GM12878 (cell line): ENCODE data around the gene NPR2.

Experiments
- ATF2 ChIP-seq: IDR thresholded peaks from 2 replicates; pipeline ENCODE4 v1.6.1; 2012; ENCODE audit warnings: low read length, inconsistent platforms
- CTCF ChIP-seq, 3 experiments: IDR thresholded peaks in 2 of 3; conservative IDR thresholded peaks in 1 of 3; 2 replicates each; pipeline ENCODE4 v1.5.1; 2011; ENCODE audit warnings: low read depth in 3 of 3, low read length in 3 of 3, mild to moderate bottlenecking in 3 of 3, control low read depth in 2 of 3, moderate library complexity in 2 of 3, inconsistent platforms in 1 of 3, mixed read lengths in 1 of 3; ENCODE audit not compliant: control insufficient read depth in 2 of 3, insufficient read depth in 1 of 3; ENCODE audit errors: extremely low read depth in 1 of 3
- FOXM1 ChIP-seq: IDR thresholded peaks from 2 replicates; pipeline ENCODE4 v1.6.1; 2012; ENCODE audit warnings: low read depth, mild to moderate bottlenecking, inconsistent platforms, low read length, moderate library complexity
- HCFC1 ChIP-seq: fragments of 150-350 bp; IDR thresholded peaks from 2 replicates; pipeline ENCODE4 v1.6.1; 2014; ENCODE audit warnings: low read length
- POLR2A ChIP-seq: IDR thresholded peaks from 2 replicates; pipeline ENCODE4 v1.6.1; 2011; ENCODE audit warnings: low read depth, mild to moderate bottlenecking, low read length
- POLR2AphosphoS5 ChIP-seq: IDR thresholded peaks from 2 replicates; pipeline ENCODE4 v1.6.1; 2011; ENCODE audit warnings: mild to moderate bottlenecking, low read length, inconsistent platforms
- RCOR1 ChIP-seq: conservative IDR thresholded peaks from 2 replicates; pipeline ENCODE4 v1.6.1; 2012; ENCODE audit warnings: low read depth, low read length, improper control_type of control experiment
- SREBF2 ChIP-seq: IDR thresholded peaks from 2 replicates; pipeline ENCODE4 v1.6.1; 2012; ENCODE audit warnings: mild to moderate bottlenecking, low read length
- SRF ChIP-seq, 2 experiments: IDR thresholded peaks; 2 replicates each; pipeline ENCODE4 v1.6.1; 2011; ENCODE audit warnings: low read depth in 2 of 2, low read length in 2 of 2, mild to moderate bottlenecking in 1 of 2, moderate library complexity in 1 of 2
- TF ChIP-seq, protein P1 (sequence below): fragments of 450-650 bp; IDR thresholded peaks from 2 replicates; pipeline ENCODE4 v1.6.1; 2016; ENCODE audit warnings: mild to moderate bottlenecking, moderate library complexity, borderline replicate concordance

DNA sequence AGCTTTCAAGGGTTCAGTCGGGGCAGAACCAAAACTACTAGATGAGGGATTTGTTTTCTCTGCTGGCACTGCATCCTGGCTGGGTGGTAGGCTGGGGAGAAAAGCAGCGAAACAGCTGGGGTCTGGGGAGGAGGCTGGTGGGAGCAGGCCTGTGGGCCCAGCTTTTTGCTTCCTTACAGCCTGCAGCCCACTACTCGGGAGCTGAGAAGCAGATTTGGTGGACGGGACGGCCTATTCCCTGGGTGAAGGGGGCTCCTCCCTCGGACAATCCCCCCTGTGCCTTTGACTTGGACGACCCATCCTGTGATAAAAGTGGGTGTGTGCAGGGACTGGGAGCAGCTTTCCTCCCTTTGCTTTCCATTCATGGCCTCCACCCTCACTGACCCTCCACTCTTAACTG, 9.1 kb downstream of the NPR2 start:
- TF ChIP-seq SREBF2 (no peak), HCFC1 (no peak), SRF (IDR thresholded peaks at IDR 0.05; ENCODE audit: low read depth in 2 of 2, low read length in 2 of 2) (no peak), CTCF (IDR thresholded peaks at IDR 0.05 in 2 of 3, conservative IDR thresholded peaks at IDR 0.05 in 1 of 3; ENCODE audit: control insufficient read depth in 2 of 3, extremely low read depth in 1 of 3, insufficient read depth in 1 of 3, low read depth in 3 of 3, low read length in 3 of 3) (no peak), POLR2A (no peak), FOXM1 (no peak), POLR2AphosphoS5 (no peak), ATF2 (no peak), RCOR1 (no peak)
- TF ChIP-seq, protein P1, sequence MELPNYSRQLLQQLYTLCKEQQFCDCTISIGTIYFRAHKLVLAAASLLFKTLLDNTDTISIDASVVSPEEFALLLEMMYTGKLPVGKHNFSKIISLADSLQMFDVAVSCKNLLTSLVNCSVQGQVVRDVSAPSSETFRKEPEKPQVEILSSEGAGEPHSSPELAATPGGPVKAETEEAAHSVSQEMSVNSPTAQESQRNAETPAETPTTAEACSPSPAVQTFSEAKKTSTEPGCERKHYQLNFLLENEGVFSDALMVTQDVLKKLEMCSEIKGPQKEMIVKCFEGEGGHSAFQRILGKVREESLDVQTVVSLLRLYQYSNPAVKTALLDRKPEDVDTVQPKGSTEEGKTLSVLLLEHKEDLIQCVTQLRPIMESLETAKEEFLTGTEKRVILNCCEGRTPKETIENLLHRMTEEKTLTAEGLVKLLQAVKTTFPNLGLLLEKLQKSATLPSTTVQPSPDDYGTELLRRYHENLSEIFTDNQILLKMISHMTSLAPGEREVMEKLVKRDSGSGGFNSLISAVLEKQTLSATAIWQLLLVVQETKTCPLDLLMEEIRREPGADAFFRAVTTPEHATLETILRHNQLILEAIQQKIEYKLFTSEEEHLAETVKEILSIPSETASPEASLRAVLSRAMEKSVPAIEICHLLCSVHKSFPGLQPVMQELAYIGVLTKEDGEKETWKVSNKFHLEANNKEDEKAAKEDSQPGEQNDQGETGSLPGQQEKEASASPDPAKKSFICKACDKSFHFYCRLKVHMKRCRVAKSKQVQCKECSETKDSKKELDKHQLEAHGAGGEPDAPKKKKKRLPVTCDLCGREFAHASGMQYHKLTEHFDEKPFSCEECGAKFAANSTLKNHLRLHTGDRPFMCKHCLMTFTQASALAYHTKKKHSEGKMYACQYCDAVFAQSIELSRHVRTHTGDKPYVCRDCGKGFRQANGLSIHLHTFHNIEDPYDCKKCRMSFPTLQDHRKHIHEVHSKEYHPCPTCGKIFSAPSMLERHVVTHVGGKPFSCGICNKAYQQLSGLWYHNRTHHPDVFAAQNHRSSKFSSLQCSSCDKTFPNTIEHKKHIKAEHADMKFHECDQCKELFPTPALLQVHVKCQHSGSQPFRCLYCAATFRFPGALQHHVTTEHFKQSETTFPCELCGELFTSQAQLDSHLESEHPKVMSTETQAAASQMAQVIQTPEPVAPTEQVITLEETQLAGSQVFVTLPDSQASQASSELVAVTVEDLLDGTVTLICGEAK, result no peak
